SIG-M5 (cell line): ENCODE results near the gene ERBB4.
"Not testable (repeated sequence)": the region's sequence is repeated elsewhere in the genome, so short reads cannot be mapped to it uniquely, and the experiment has no call there.

Experiments used
- DNase-seq: peaks from one replicate; lab custom pipeline; 2025; lab: John Stamatoyannopoulos, UW

The ERBB4 gene

GRCh38 chr2:211724933-211725332 lies 813.7 kb downstream of the ERBB4 start:
- no peak for DNase-seq

GRCh38 chr2:211723398-211723797 lies 815.2 kb downstream of the ERBB4 start:
- DNase-seq: no peak

DNA sequence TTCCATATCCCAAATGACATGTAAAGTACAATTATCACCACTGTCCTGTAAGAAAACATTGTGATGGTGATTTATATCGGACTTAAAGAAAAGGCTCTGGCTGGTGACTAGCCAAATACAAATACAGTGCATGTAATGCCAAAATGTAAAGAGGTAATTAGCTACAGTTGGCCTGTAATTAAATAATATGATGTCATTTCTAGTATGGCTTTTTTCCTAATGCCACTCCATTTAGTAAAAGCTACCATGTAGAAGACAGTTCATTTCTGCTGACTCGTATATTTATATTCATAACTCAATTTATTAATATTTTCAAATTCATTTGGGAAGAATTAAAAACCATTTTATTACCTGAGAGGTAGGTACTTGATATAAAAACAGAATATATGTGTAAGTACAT lies 815.7 kb downstream of the ERBB4 start:
- no peak for DNase-seq

DNA sequence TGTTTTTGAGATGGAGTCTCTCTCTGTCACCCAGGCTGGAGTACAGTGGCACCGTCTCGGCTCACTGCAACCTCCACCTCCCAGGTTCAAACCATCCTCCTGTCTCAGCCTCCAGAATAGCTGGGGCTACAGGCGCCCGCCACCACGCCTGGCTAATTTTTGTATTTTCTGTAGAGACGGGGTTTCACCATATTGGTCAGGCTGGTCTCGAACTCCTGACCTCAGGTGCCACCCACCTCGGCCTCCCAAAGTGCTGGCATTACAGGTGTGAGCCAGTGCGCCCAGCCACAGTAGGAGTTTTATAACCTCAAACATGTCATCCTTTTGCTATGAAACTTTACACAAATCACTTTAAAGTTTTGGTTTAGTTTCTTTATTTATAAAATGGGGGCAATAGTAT lies 816.7 kb downstream of the ERBB4 start:
- not testable (repeated sequence) for DNase-seq

DNA sequence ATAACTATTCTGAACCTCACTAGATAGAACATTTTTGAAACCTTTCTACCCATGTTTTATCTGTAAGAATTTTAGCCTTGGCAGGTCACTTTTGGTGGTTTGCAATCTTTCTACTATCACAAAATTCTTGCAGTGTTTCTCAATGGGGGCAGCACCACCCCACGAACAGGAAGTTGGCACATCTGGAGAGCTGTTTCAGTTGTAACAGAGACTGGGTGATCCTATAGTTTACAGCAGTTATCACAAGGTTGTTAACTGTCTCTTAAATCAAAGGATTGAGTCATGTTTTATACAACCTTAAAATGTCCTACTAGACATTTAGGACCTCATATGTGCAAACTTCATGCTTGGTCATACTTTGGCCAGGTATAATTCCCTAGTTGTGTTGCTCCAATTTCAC lies 829.2 kb downstream of the ERBB4 start:
- DNase-seq: no peak

DNA sequence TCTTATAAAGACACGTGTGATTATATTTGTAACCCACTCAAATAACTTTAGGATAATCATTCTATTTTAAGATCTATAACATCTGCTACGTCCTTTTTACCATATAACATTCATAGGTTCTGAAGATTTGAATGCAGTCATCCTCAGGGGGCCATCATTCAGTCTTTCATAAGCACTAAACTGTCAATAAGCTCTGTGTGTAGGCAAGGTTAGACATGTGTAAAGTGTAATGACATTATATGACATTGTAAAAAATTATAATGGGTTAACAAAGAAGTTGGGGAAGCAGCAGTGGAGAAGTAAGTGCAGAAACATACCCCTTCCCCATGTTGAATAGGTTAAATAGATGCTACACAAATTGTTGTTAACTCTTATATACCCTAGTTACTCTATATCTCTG lies 845.9 kb downstream of the ERBB4 start:
- no peak for DNase-seq

DNA sequence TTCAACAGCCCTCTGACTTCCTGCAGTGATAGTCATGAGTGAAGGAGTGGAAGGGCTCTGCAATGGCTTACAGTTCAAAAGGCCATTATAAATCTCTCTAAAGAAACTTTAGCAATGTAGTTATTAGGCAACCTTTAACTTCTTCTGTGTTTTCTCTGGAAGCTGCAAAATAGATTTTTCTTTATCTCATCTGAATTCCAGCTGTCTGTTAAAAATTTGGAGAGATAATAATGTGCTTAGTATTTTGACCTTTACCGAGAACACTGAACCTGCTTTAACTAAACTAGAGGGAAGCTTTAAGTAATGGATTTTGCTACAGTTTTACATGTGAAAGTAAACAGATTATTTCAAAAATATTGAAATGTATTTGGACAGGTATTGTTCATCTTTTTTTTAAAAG lies 847.9 kb downstream of the ERBB4 start:
- no peak for DNase-seq

DNA sequence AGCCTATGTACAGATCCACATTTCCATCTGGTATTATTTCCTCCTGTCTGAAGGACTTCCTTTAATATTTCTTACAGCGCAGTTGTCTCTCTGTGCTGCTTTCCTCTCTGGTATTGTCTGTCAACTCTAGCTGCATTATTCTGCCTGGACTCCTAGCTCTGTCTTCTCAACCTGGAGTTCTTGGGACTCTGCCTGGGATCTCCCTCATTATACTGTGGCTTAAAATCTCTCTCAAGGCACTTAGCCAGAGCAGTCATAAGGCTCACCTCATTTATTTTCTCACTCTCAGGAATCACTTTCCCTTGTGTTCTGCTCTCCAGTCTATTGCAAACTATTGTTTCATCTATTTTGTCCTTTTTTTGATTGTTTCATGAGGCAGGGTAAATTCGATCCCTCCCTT lies 850.4 kb downstream of the ERBB4 start:
- no peak for DNase-seq

DNA sequence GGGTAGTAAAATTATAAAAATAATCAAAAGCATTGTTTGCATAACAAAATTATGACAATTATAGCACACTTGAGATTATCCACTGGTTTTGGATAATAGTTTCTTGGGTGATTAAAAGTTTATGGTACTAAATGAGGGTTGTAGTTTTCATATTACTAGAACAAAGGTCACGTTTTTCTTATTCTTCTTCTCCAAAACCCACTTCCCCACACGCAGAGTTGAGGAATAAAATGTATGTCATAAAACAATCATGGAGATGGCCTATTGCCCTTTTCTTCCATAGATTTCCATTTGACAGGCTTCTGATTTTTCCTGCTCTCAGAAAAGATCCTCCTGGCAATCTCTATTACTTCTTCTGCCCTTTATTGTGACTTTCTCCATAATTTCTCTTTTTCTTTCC lies 863.9 kb downstream of the ERBB4 start:
- DNase-seq: no peak

GRCh38 chr2:211673133-211673905 lies 865.3 kb downstream of the ERBB4 start:
- DNase-seq: no peak

DNA sequence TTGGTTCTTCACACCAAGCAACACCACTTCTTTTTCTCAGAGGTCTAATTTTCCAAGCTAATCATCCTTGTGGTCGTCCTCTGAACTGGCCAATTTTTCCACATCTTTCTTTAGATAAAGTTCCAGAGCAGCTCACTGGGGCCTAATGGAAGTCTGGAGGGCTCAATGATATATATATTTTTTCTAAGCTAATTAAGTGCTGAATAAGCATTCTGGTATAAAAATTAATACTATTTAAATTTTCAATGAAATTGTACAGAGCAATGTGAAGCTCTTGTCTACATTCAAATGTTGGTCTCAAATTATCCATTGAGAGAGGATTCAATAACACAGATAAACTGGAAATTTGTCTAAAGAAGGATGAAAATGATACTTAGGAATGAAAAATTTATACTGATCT lies 866.6 kb downstream of the ERBB4 start:
- DNase-seq: no peak

GRCh38 chr2:211665299-211665698 lies 873.3 kb downstream of the ERBB4 start:
- no peak for DNase-seq

DNA sequence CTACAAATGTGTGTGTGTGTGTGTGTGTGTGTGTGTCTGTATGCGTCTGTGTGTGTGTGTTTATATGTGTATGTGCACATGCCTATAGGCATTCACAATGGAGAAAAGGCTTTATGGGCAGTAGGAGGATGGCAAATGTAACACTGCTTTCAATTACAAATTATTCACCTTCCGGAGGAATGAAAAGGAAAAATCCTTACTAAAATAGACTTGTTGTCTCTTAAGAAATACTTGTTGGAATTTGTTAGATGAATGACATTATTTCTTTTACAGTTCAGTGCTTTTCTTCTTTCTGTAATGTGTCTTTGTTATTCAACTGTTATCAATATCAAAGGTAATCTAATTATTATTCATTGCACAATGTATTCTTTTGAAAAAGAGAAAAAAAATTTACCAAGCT lies 874.3 kb downstream of the ERBB4 start:
- no peak for DNase-seq

DNA sequence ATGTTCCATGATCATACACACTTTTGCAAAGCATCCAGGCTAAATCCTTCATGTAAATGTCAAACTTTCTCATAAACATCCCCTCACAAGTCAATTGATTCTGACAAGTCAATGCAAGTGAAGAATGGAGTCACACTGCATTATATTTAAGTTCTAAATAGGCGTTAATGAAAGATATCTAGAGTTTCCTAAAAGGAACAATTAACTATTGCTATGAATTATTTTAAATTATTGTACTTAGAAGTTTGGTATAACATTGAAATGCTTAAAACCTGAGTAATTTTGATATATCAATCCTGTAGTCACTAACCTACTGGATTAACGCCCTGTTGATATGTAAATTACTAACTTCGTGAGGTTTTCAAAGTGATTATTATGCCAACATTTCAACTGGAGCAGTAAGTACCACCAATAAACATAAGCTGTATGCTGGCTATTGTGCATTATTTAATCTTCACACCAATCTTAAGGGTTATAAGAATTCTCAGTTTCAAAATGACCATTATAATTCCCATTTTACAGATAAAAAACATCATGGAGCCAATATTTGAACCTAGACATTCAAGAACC lies 884.3 kb downstream of the ERBB4 start:
- no peak for DNase-seq

DNA sequence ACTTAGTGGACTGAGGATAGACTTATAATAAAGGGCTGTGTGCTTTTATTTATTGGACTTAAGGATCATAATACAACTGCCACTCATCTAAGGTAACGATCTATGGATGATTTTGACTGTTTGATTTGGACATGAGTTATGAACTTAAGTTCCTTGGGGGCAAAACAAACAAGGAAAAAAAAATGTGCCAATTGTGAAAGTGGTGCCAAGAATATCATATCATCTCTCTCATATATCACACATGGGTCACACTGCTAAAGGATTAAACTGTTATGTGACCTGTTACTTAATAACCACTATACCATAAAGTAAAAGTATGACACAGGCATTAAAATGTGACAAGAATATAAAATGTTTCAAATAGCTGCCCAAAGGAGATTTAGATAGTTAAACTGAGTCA lies 886.3 kb downstream of the ERBB4 start:
- DNase-seq: no peak

DNA sequence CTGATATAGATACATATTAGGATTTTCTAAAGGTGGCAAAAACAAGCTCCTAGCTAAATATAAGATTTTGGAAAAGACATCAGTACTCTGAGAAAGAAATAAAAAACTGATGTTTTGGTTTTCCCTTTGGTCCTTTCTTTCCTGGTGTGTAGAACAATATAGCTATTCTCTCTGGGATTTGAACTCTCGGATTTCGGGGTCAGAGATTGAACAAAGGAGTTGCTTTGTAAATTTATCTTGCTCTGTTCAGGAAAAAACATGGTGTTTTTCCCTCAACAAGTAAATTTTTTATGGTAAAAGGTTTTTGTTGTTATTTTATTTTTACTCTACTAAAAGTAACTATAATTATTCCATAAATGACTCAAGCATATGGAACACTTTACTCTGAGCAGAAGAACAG lies 889.3 kb downstream of the ERBB4 start:
- DNase-seq: no peak

GRCh38 chr2:211631503-211631902 lies 907.1 kb downstream of the ERBB4 start:
- no peak for DNase-seq

- DNase-seq: no peak
Observed at GRCh38 chr2:211623096-211623495, 915.5 kb downstream of the ERBB4 start.

GRCh38 chr2:211620986-211621385 lies 917.6 kb downstream of the ERBB4 start:
- DNase-seq: no peak

DNA sequence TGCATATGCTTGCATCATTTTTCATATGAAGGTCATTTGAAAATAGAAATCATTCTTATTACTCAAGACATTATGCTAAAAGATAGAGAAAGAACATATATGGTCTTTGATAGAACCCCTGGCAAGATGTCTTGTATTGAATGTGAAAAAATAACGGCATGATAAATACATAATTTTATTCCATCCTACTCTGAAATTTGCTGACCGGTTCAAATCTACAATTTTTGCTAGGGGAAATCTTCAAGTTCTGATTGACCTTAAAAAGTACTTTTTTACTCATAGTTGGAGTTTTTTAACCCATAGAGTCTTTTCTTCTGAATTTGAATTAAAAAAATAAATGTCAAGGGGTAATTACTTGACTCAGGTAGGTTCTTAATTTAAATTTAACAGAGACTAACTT lies 920.8 kb downstream of the ERBB4 start:
- DNase-seq: no peak

DNA sequence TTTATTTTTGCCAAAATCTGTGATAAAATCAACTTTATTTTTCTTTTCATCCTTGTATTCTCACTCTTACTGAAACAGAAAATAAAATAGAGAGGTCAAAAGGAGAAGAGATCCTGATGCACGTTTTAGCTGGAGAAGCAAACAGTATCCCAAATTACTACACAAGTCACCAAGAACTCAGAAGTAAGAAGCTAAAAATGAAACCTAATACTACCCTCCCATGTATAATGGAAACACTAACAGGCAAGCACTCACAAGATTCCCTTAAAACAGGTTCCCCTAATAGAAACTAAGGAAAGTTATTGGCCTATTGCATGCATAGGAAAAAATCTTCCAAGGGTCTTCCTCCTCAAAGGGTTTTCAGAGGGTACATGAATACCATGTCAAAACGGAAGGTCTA lies 927.0 kb downstream of the ERBB4 start:
- DNase-seq: no peak

DNA sequence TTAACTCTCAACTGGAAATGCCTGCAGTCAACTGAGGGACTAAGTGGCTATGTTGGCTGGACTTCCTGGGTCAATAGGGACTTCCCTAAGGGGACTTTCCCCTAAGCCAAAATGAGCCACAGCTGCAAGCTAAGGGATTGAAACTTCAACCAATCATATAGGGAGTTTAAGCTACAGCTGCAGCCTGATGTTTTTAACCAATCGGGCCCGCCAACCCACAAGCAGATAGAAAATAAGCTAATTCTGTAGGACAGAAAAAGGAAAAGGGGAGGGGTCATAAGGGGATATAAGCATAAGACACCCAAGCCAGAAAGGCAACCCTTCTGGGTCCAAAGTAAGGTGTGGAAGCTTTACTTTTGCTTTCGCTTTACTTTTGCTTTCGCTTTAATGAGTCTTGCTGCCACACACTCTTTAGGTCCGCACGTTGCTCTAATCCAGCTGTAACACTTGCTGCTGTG lies 927.5 kb downstream of the ERBB4 start:
- no peak for DNase-seq

- DNase-seq: no peak
Observed at GRCh38 chr2:211609127-211609526, 929.5 kb downstream of the ERBB4 start.

DNA sequence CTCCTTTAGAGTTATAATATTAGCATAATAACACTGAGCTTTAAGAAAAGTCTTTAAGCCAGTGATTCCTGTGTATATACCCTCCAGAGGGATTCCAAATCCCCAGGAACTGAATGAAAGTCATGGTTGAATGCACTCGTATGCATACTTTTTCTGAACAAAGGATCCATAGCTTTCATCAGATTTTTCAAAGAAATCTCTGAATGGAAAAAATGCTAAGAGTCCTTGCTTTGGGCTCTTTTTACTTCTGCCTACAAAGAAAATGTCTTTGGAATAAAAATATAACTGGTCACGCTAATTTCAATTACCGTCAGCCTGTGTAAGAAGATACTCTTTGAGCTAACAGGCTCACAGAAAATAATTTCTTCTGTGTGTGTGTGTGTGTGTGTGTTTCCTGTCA lies 939.5 kb downstream of the ERBB4 start:
- DNase-seq: no peak
